ENCODE measurements around the gene KRI1. TPM values are rescaled to one million over a fixed set of nuclear protein-coding genes. Genes with fewer than 3 reads are reported as not detected.

KRI1 gene
- total RNA-seq, result 10 to 100 TPM; 14.4 to 37.7 TPM

DNA sequence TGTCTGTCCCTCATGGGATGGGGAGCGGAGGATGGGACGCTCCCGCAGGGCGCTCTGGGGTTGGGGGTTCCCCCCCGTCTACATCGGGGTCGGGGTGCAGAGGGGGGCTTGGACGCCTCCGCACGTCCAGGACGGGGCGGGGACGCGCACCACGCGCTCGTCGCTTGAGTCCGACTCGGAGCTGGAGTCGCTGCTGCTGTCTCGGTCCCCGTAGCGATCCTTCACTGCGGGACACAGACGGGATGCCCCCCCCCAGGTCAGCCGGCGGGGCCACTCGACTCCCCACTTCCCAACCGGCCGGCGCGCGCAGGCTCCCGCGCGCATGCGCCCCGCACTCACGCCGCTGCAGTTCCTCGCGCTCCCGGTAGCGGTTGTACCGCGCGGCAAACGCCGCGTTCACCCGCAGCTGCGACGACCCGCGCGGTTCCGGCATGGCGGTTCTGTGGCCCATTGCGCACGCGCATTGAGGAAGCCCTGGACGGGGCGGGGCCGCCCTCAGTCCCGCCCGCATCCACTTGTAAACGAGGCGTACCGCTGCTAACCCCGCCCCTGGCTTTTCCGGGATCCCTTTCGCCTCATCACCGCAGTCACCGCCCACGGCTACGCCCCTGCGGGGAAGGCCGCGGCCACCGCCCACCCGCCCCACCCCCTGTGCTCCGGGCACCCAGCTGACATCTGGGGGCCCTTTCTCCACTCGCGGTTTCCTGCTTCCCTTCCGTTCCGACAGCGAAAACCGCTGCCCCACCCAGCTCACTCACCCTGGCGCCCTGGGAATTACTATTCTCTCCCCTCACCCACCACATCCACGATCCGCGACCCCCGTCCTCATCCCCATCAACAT, at the start of gene KRI1:
KRI1 (minus strand) TSS at position 444 of the 841 bp plus-strand sequence; CDS start at position 433, 11 bp downstream.
- H3K36me3 ChIP-seq, result no peaks in the 10 kb centered on the region
- peak; percentile 73 for ATAC-seq (ENCODE audit: insufficient number of reproducible peaks, low FRiP score, low read depth)
- no peaks in the 10 kb centered on the region for H3K9me3 ChIP-seq
- DNase-seq (ENCODE audit: low spot score), result peak; percentile 95
- peaks cover 28 to 37% of the 10 kb centered on the region in 2 donors for H3K4me1 ChIP-seq (ENCODE audit: control insufficient read depth in 1 of 2, low read depth in 2 of 2)
- H3K4me3 ChIP-seq, result peak within 1 kb of the TSS; percentile 96
- TF ChIP-seq, protein P1, sequence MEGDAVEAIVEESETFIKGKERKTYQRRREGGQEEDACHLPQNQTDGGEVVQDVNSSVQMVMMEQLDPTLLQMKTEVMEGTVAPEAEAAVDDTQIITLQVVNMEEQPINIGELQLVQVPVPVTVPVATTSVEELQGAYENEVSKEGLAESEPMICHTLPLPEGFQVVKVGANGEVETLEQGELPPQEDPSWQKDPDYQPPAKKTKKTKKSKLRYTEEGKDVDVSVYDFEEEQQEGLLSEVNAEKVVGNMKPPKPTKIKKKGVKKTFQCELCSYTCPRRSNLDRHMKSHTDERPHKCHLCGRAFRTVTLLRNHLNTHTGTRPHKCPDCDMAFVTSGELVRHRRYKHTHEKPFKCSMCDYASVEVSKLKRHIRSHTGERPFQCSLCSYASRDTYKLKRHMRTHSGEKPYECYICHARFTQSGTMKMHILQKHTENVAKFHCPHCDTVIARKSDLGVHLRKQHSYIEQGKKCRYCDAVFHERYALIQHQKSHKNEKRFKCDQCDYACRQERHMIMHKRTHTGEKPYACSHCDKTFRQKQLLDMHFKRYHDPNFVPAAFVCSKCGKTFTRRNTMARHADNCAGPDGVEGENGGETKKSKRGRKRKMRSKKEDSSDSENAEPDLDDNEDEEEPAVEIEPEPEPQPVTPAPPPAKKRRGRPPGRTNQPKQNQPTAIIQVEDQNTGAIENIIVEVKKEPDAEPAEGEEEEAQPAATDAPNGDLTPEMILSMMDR (IDR thresholded peaks at IDR 0.05), result peak; percentile 46
- peak within 1 kb of the TSS; percentile 84 to 90 for H3K27ac ChIP-seq
- H3K27me3 ChIP-seq (replicated peaks; ENCODE audit: insufficient read depth), result no peaks in the 10 kb centered on the region

DNA sequence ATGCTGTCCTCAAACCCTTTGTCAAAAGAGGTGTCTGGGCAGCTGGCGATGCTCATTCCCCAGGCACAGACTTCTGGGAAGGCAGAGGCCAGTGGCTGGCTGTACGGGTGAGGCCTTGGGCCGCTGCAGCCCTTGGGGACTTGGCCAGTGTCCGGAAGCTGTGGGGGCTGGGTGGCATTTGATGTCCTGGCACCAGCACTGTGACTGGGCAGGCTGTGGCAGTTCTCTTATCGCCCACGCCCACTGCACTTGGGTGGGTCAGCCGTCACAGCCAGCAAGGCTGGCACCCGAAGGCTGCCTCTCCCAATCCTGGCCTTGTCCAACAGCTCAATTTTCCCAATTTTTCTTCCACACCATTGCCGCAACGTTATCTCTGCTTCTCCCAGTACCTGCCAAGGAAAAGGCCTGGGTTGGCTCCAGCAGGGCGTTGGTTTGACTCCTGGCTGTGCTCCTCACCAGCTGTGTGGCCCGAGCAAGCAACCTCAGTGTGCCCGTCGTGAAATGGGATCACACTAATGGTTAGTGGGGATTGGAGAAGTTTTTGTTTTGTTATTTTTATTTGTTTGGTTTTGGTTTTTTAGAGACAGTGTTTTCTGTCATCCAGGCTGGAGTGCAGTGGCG, 46.8 kb upstream of the KRI1 start:
- TF ChIP-seq, protein P1 (IDR thresholded peaks at IDR 0.05), result no peak
- no peaks in the 10 kb centered on the region for H3K36me3 ChIP-seq
- ATAC-seq (ENCODE audit: insufficient number of reproducible peaks, low FRiP score, low read depth), result peak; percentile 75
- peak overlapping the region; percentile 66 to 69 for H3K27ac ChIP-seq
- no peaks in the 10 kb centered on the region for H3K9me3 ChIP-seq
- peak; percentile 66 for DNase-seq (ENCODE audit: low spot score)
- no peaks in the 10 kb centered on the region for H3K27me3 ChIP-seq (replicated peaks; ENCODE audit: insufficient read depth)
- H3K4me1 ChIP-seq (ENCODE audit: control insufficient read depth in 1 of 2, low read depth in 2 of 2), result peaks cover 28 to 42% of the 10 kb centered on the region in 2 donors
- peak overlapping the region; percentile 18 for H3K4me3 ChIP-seq

DNA sequence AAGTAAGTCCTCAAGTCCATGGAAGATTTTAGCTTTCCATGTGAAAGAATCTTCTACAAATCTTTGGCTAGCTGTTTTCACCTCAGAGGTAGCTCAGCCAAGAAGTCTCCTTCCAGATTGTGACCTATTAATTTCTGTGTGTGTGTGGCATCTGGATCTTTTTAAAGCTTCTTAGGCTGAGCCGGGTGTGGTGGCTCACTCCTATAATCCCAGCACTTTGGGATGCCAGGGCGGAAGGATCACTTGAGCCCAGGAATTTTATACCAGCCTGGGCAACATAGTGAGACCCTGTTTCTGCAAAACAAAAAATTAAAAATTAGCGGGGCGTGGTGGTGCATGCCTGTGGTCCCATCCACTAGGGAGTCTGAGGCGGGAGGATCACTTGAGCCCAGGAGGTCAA, 46.1 kb upstream of the KRI1 start:
- Histone ChIP-seq H3K4me3 (no peak overlapping the region), H3K9me3 (no peaks in the 10 kb centered on the region), H3K27ac (peak overlapping the region; percentile 66 to 69), H3K4me1 (ENCODE audit: control insufficient read depth in 1 of 2, low read depth in 2 of 2) (peaks cover 24 to 36% of the 10 kb centered on the region in 2 donors), H3K36me3 (no peaks in the 10 kb centered on the region), H3K27me3 (replicated peaks; ENCODE audit: insufficient read depth) (no peaks in the 10 kb centered on the region)
- TF ChIP-seq, protein P1 (IDR thresholded peaks at IDR 0.05), result no peak
- ATAC-seq (ENCODE audit: insufficient number of reproducible peaks, low FRiP score, low read depth), result no peak
- DNase-seq (ENCODE audit: low spot score), result no peak

DNA sequence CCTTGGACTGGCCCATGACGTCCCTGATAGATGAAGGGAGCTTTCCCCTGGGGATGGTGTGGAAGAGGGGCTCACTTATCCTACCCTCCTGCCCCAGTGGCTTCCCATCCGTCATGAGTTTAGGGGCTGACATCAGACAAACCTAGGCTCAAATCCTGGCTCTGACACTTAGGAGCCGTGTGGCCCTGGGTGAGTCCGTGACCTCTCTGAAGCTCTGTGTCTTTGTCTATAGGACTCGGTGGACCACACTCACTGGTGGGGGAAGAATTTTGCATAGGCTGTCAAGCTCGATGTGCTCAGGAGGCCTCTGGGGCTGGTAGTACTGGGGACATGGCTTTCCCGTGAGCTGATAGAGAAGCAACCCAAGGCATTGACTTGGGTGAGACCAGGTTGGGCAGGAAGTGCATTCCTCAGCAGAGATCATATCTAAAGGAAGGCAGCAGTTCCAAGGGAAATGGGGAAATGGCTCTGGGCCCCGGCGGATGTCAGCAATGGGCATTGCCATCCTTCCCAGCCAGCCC, 38.7 kb upstream of the KRI1 start:
- no peak for DNase-seq (ENCODE audit: low spot score)
- no peaks in the 10 kb centered on the region for H3K36me3 ChIP-seq
- peak overlapping the region; percentile 93 for H3K4me3 ChIP-seq
- H3K27me3 ChIP-seq (replicated peaks; ENCODE audit: insufficient read depth), result no peaks in the 10 kb centered on the region
- peaks cover 16 to 31% of the 10 kb centered on the region in 2 donors for H3K4me1 ChIP-seq (ENCODE audit: control insufficient read depth in 1 of 2, low read depth in 2 of 2)
- peak overlapping the region; percentile 97 to 98 for H3K27ac ChIP-seq
- TF ChIP-seq, protein P1 (IDR thresholded peaks at IDR 0.05), result no peak
- no peak for ATAC-seq (ENCODE audit: insufficient number of reproducible peaks, low FRiP score, low read depth)
- H3K9me3 ChIP-seq, result no peaks in the 10 kb centered on the region

DNA sequence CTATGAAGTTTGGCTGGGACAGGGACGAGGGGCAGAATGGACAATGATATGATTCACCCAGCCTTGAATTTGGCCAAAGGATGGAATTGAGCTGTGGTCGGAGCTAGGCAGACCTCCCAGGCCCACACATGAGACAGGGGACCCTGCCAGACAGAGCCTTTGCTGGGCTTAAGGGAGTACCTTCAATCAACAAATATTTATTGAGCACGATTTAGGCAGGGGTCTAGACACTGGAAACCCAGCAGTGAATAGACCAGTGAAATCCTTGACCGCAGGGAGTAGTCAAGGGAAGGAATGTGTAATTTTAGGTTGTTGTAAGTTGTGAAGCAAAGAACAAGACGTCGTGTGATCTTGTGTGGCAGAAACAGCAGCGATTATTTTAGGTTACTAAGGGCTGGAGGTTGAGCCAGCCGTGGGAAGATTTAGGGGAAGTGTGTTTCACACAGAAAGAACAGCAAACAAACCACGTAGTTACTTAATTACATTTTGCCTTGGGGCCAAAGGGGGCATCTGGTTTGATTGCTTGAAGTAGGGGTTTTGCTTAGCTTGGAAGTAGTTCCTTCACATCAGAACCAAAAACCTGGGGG, 38.2 kb upstream of the KRI1 start:
- peak overlapping the region; percentile 93 for H3K4me3 ChIP-seq
- peaks cover 16 to 26% of the 10 kb centered on the region in 2 donors for H3K4me1 ChIP-seq (ENCODE audit: control insufficient read depth in 1 of 2, low read depth in 2 of 2)
- peak overlapping the region; percentile 97 to 98 for H3K27ac ChIP-seq
- no peaks in the 10 kb centered on the region for H3K36me3 ChIP-seq
- DNase-seq (ENCODE audit: low spot score), result no peak
- no peaks in the 10 kb centered on the region for H3K9me3 ChIP-seq
- TF ChIP-seq, protein P1 (IDR thresholded peaks at IDR 0.05), result no peak
- H3K27me3 ChIP-seq (replicated peaks; ENCODE audit: insufficient read depth), result no peaks in the 10 kb centered on the region
- ATAC-seq (ENCODE audit: insufficient number of reproducible peaks, low FRiP score, low read depth), result no peak
